HK-2 (cell line): ENCODE measurements around the gene OLA1.

Experiments used
- DNase-seq: peaks from one replicate; pipeline ENCODE4 v3.0.0-alpha.2; 2018; ENCODE audit not compliant: unreplicated experiment

Gene OLA1

DNA sequence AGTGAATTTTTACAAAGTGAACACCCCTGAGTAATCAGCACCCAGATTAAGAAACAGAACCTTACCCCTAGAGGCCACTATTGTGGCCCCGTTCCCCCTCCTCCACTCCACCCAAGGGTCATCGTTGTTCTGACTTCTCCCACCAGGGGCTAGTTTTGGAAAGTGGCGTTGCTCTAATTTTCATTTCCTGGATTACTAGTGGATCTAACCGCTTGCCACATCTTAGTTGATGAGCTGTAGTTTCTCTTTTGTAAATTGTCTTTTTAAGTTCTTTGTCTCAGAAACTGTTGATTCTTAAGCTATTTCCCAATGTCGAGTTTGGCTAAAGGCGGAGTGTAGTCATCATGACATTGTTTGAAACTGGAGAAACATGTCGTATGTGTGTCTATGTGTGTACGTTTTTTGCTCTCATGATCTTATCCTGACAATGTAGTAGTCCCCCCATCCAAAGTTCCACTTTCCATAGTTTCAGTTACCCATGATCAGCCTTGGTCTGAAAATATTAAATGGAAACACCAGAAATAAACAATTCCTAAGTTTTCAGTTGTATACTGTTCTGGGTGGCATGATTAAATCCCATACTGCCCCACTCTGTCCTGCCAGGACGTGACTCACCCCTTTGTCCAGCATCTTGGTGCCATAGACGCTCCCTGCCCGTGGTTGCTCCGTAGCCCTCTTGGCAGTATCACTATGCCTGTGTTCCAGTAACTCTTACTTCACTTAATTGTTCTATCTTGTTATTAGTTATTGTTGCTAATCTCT lies 212.2 kb downstream of the OLA1 start:
- DNase-seq = no peak

DNA sequence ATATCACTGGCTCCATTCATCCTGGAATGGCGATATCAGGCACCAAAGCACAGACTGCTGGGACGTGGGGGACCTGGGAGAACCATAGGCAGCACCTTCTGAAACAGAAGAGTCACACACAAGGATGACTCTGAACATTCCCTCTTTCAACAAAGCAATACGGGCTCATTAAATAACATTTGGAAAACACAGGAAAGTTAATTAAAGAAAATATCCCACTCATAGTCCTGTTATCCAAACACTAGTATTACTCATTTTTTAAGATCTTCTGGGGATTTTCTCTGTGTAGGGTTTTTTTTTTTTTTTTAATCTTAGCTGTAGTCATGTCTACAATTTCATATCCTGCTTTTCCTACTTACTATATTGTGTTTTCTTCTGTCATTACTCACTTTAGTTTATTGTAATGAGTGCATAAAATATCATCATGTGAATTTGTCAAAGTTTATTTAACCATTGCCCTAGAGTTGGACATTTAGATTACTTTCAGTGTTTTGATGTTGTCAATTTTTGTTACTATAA lies 213.2 kb downstream of the OLA1 start:
- no peak for DNase-seq

- DNase-seq = no peak
These were observed 215.2 kb downstream of the OLA1 start for GRCh38 chr2:174033163-174033550.

DNA sequence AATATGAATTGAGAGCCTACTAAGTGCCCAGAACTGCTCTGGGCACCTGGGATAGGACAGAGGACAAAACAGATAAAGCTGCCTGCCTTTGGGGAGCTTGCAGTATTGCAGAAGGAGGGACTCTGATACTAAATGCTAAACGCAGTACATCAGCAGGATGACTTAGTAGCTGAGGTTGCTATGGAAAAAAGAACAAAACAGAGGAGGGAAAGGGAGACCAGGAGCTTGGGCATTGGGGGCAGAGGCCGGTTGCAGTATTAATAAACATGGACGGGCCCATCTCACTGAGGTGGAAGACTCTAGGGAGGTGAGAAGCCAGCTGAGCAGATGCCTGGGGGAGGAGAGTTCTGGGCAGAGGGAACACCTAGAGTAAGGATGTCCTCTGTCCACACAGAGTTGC lies 217.1 kb downstream of the OLA1 start:
- no peak for DNase-seq

DNA sequence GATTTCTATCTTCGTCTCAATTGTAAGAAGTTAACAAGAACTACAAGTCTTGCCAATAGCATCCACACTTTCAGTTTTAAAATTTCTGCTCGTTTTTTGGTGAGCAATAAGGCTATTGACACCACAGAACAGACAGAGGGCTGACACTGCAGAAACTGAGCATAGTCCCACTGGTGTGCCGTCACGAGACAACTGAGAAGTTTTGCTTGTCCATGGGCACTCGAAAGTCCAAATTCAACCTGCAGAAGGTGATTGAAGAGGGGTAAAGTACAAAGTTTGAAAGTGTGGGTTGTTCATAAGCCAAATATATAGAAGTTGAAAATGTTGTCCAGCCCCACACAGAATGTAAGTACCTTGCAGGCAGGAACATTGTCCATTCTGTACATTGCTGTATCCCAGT lies 219.4 kb downstream of the OLA1 start:
- DNase-seq = no peak

DNA sequence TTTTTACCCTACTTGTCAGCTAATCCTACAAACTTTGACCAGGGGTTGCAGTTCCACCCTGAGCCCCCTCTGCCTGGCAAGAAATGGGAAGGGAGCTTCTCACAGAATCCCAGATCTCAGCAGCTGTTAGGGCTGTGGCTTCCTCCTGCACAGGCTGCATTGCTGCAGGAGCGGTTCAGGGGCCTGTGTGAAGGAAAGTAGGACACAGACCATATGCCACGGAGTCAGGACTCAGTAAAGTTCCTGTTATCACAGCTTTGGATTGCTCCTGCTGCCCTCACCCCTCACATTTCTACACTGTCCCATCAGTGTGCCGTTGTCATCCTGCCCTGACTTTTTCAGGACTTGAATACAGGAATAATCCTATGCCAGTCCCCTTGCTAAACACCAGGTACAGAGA lies 220.4 kb downstream of the OLA1 start:
- DNase-seq = no peak

DNA sequence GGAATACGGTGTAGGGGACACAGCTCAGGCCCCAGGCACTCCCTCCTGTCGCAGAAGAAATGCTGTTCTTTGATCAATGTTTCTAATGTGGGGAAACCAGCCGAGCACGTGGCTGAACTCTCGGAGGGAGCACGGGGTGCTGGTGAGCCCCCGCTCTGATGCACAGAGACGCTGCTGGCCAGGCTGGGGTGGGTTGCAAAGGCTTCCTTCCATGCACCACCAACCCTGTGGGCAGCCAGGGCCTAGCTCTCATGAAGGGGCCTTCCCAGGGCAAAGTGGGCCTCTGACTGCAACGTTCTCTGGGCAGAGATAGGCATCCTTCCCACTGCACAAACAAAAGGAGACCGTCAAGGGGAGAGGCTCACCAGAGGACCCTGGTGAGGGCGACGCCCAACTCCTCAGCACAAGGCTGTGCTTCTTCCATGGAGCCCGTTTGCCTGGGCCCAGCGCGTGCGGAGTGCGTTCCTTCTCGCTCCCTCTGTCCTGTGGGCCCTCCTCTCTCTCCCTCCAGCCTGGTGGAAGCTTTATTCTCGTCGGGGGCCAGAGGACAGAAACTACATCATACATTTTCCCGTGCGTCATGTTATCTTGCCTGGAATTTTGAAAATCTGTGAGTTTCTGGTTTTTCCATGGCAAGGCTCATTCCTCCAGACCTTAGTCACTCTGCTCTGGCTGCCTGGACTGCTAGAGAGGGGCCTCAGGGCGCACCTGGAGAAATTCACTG lies 222.0 kb downstream of the OLA1 start:
- DNase-seq = no peak

DNA sequence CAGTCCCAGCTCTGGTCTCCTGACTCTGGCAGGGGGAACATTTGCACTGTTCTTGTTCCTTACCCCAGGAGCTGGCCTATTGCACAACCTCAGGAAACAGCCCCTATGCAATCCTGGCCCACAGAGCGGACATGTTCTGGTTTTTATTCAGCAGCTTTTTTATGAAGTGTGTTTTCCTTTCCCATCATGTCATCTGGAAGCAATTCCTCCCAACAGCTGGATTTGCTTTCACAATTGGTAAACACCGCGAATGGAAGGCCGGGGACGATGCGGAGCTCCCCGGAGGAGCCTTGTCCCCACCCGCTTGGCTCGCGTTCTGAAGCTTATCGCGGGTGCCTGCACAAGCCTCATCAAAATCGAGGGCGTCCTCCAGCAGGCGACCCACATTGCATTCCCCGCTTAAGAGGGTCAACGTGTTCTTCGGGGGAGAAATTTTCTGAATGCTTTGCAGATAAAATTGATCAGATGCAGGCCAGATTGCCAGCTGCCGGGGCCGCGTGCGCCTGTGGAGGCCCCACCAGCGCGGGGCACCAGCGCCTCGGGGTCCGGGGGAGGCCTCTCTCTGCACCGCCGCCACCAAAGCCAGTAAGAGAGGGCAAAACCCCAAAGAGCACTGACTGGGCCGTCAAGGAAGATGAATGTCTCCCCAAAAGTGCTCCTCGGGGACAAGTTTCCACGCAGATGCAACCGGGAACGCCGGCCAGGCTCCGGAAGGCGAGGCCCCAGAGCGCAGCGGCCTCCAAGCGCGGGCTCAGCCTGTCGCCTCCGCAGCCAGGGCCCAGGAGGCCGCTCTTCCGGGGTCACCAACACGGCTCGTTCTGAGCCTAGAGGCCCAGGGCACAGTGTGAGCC lies 222.8 kb downstream of the OLA1 start:
- no peak for DNase-seq

GRCh38 chr2:174024524-174025270 lies 223.6 kb downstream of the OLA1 start:
- DNase-seq = peak; percentile 49

GRCh38 chr2:174023591-174024523 lies 224.5 kb downstream of the OLA1 start:
- DNase-seq = peak; percentile 77
